ENCODE data around the gene ZSCAN32.

- TF ChIP-seq, protein P1, sequence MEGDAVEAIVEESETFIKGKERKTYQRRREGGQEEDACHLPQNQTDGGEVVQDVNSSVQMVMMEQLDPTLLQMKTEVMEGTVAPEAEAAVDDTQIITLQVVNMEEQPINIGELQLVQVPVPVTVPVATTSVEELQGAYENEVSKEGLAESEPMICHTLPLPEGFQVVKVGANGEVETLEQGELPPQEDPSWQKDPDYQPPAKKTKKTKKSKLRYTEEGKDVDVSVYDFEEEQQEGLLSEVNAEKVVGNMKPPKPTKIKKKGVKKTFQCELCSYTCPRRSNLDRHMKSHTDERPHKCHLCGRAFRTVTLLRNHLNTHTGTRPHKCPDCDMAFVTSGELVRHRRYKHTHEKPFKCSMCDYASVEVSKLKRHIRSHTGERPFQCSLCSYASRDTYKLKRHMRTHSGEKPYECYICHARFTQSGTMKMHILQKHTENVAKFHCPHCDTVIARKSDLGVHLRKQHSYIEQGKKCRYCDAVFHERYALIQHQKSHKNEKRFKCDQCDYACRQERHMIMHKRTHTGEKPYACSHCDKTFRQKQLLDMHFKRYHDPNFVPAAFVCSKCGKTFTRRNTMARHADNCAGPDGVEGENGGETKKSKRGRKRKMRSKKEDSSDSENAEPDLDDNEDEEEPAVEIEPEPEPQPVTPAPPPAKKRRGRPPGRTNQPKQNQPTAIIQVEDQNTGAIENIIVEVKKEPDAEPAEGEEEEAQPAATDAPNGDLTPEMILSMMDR (IDR thresholded peaks at IDR 0.05; ENCODE audit: insufficient read depth, low read length, poor library complexity, severe bottlenecking), result no peak
- no peak for TF ChIP-seq EZH2phosphoT487 (conservative IDR thresholded peaks at IDR 0.05; ENCODE audit: low read length)
Measured at GRCh38 chr16:3434373-3434772, 33.6 kb upstream of the ZSCAN32 start.

Measured in SU-DHL-6 (cell line).